Activated T-cell treated with anti-CD3 and anti-CD28 coated beads for 4 hours (primary cell): ENCODE data around the gene ACOT4.
"Not testable (repeated sequence)": the region's sequence is repeated elsewhere in the genome, so short reads cannot be mapped to it uniquely, and the experiment has no call there.

Source experiments
- DNase-seq: peaks from one replicate; pipeline ENCODE4 v3.0.0-alpha.2; 2020

Gene ACOT4

GRCh38 chr14:73591690-73592449 lies at the start of gene ACOT4:
ACOT4 (plus strand) TSS chr14:73591873; CDS start chr14:73591960, 87 bp downstream.
- peak; percentile 27 for DNase-seq

GRCh38 chr14:73542961-73543360 lies 48.7 kb upstream of the ACOT4 start:
- not testable (repeated sequence) for DNase-seq

GRCh38 chr14:73545353-73545752 lies 46.3 kb upstream of the ACOT4 start:
- DNase-seq: not testable (repeated sequence)

GRCh38 chr14:73549097-73549496 lies 42.6 kb upstream of the ACOT4 start:
- DNase-seq: not testable (repeated sequence)

- not testable (repeated sequence) for DNase-seq
Observed at GRCh38 chr14:73549889-73550524, 41.7 kb upstream of the ACOT4 start.

- DNase-seq: no peak
Observed at GRCh38 chr14:73553845-73554244, 37.8 kb upstream of the ACOT4 start.

GRCh38 chr14:73557201-73557600 lies 34.5 kb upstream of the ACOT4 start:
- not testable (repeated sequence) for DNase-seq

- DNase-seq: not testable (repeated sequence)
Observed at GRCh38 chr14:73558238-73558637, 33.4 kb upstream of the ACOT4 start.

- DNase-seq: not testable (repeated sequence)
Observed at GRCh38 chr14:73562256-73562655, 29.4 kb upstream of the ACOT4 start.

GRCh38 chr14:73562696-73563095 lies 29.0 kb upstream of the ACOT4 start:
- DNase-seq: not testable (repeated sequence)

- not testable (repeated sequence) for DNase-seq
Observed at GRCh38 chr14:73566431-73566830, 25.2 kb upstream of the ACOT4 start.

GRCh38 chr14:73566935-73567334 lies 24.7 kb upstream of the ACOT4 start:
- not testable (repeated sequence) for DNase-seq

- no peak for DNase-seq
Observed at GRCh38 chr14:73567358-73567757, 24.3 kb upstream of the ACOT4 start.

GRCh38 chr14:73567951-73568885 lies 23.5 kb upstream of the ACOT4 start:
- DNase-seq: no peak

- DNase-seq: not testable (repeated sequence)
Observed at GRCh38 chr14:73568886-73569184, 22.8 kb upstream of the ACOT4 start.

- peak; percentile 80 for DNase-seq
Observed at GRCh38 chr14:73569185-73569958, 22.3 kb upstream of the ACOT4 start, which contains the start of gene ACOT2. ACOT2 (plus strand) TSS chr14:73569213; CDS start chr14:73569241, 28 bp downstream.

- DNase-seq: peak; percentile 52
Observed at GRCh38 chr14:73570913-73571312, 20.8 kb upstream of the ACOT4 start.

GRCh38 chr14:73573034-73573433 lies 18.6 kb upstream of the ACOT4 start:
- DNase-seq: not testable (repeated sequence)

GRCh38 chr14:73573740-73574139 lies 17.9 kb upstream of the ACOT4 start:
- not testable (repeated sequence) for DNase-seq

- DNase-seq: not testable (repeated sequence)
Observed at GRCh38 chr14:73574251-73574650, 17.4 kb upstream of the ACOT4 start.

- no peak for DNase-seq
Observed at GRCh38 chr14:73576391-73576790, 15.3 kb upstream of the ACOT4 start.

GRCh38 chr14:73577214-73577613 lies 14.5 kb upstream of the ACOT4 start:
- DNase-seq: not testable (repeated sequence)
